Daoy (cell line): ENCODE results near the gene TRIM8. TPM values are rescaled to one million over a fixed set of nuclear protein-coding genes. Genes with fewer than 3 reads are reported as not detected.

Experiments used
- DNase-seq: peaks from one replicate; pipeline ENCODE4 v3.0.0-alpha.2; 2015; ENCODE audit warnings: low read depth
- total RNA-seq: library from RNA; depleted of rRNA; stranded (reverse); fragments of >200 nt; shearing (Covaris generic); gene quantifications from 2 replicates; pipeline ENCODE4 v1.2.3, GENCODE V29; 2014

TRIM8 gene
- total RNA-seq, 1 experiment from 2014 or later, result 39.8 TPM

- DNase-seq, result no peak
Measured at GRCh38 chr10:102632394-102633111, 11.7 kb upstream of the TRIM8 start.

GRCh38 chr10:102633287-102633686, 11.0 kb upstream of the TRIM8 start:
- peak; percentile 57 for DNase-seq

GRCh38 chr10:102633848-102634247, 10.4 kb upstream of the TRIM8 start:
- DNase-seq, result no peak

GRCh38 chr10:102634686-102635085, 9.6 kb upstream of the TRIM8 start:
- no peak for DNase-seq

- DNase-seq, result no peak
Measured at GRCh38 chr10:102635377-102635776, 8.9 kb upstream of the TRIM8 start.

GRCh38 chr10:102639537-102639936, 4.7 kb upstream of the TRIM8 start:
- no peak for DNase-seq

- no peak for DNase-seq
Measured at GRCh38 chr10:102641402-102641801, 2.9 kb upstream of the TRIM8 start.

- peak; percentile 93 for DNase-seq
Measured at GRCh38 chr10:102641880-102642735, 2.2 kb upstream of the TRIM8 start.

GRCh38 chr10:102642736-102643335, 1.4 kb upstream of the TRIM8 start:
- no peak for DNase-seq

GRCh38 chr10:102643336-102644065, 778 bp upstream of the TRIM8 start:
- DNase-seq, result peak; percentile 75

- DNase-seq, result peak; percentile 84
Measured at GRCh38 chr10:102644646-102645387, 538 bp downstream of the TRIM8 start.

- peak; percentile 61 for DNase-seq
Measured at GRCh38 chr10:102645388-102645740, 1.1 kb downstream of the TRIM8 start.

GRCh38 chr10:102645741-102646609, 1.7 kb downstream of the TRIM8 start:
- peak; percentile 90 for DNase-seq

GRCh38 chr10:102646610-102647442, 2.5 kb downstream of the TRIM8 start:
- no peak for DNase-seq

GRCh38 chr10:102647443-102648268, 3.4 kb downstream of the TRIM8 start:
- DNase-seq, result no peak

GRCh38 chr10:102648269-102648888, 4.1 kb downstream of the TRIM8 start:
- no peak for DNase-seq

GRCh38 chr10:102648889-102649796, 4.9 kb downstream of the TRIM8 start:
- no peak for DNase-seq
